Measurements from ENCODE around the gene IL20RA. TPM values are rescaled to one million over a fixed set of nuclear protein-coding genes. Genes with fewer than 3 reads are reported as not detected.

Gene IL20RA
- total and polyA plus RNA-seq, 2 experiments from 2014 or later: 2.6 to 3.5 TPM

DNA sequence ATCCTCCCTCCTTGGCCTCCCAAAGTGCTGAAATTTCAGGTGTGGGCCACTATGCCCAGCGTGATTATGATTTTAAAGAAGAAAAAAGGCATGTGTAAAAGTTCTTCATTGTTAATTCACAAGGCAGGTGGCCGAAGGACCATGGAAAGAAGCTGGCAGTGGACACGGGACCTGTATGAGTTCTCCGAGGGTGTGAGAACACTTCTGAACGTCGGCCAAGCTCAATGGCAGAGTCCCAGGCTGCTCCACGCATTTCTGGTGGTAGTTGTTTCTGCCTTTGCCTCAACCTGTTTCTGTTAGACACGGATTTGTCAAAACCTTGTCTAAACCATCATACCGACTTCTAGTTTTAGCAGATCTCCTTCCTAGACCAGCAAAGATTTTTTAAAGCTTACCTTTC is 36.6 kb downstream of the IL20RA start:
- peaks cover 4% of the 10 kb centered on the region; the same call in 1 of the 2 replicates for H3K4me1 ChIP-seq (ENCODE audit: insufficient read depth)
- DNase-seq (ENCODE audit: low spot score): no peak
- peaks cover 4% of the 10 kb centered on the region for H3K9me2 ChIP-seq (ENCODE audit: insufficient read depth)
- H3K27me3 ChIP-seq (ENCODE audit: insufficient read depth): no peaks in the 10 kb centered on the region
- Mint-ChIP-seq H3K9me3 (no peaks in the 10 kb centered on the region), H3K36me3 (ENCODE audit: low read depth) (no peaks in the 10 kb centered on the region), H3K27ac (no peak overlapping the region), H3K27me3 (ENCODE audit: insufficient read depth, low read depth, poor library complexity) (peaks cover 9% of the 10 kb centered on the region), H3K4me3 (no peak overlapping the region), H3K4me1 (peaks cover 5% of the 10 kb centered on the region; the same call in 2 of the 3 replicates)
- H3K4me3 ChIP-seq: no peak overlapping the region
- 0 out of 2 replicates have a peak overlapping the region, but pooled peaks have one; percentile 47 for H2AFZ ChIP-seq
- no peak overlapping the region for H3K4me2 ChIP-seq
- no peaks in the 10 kb centered on the region for H4K20me1 ChIP-seq (replicated peaks; ENCODE audit: insufficient read depth)
- no peak overlapping the region for H3K27ac ChIP-seq (ENCODE audit: low read depth)
- TF ChIP-seq, protein P1, sequence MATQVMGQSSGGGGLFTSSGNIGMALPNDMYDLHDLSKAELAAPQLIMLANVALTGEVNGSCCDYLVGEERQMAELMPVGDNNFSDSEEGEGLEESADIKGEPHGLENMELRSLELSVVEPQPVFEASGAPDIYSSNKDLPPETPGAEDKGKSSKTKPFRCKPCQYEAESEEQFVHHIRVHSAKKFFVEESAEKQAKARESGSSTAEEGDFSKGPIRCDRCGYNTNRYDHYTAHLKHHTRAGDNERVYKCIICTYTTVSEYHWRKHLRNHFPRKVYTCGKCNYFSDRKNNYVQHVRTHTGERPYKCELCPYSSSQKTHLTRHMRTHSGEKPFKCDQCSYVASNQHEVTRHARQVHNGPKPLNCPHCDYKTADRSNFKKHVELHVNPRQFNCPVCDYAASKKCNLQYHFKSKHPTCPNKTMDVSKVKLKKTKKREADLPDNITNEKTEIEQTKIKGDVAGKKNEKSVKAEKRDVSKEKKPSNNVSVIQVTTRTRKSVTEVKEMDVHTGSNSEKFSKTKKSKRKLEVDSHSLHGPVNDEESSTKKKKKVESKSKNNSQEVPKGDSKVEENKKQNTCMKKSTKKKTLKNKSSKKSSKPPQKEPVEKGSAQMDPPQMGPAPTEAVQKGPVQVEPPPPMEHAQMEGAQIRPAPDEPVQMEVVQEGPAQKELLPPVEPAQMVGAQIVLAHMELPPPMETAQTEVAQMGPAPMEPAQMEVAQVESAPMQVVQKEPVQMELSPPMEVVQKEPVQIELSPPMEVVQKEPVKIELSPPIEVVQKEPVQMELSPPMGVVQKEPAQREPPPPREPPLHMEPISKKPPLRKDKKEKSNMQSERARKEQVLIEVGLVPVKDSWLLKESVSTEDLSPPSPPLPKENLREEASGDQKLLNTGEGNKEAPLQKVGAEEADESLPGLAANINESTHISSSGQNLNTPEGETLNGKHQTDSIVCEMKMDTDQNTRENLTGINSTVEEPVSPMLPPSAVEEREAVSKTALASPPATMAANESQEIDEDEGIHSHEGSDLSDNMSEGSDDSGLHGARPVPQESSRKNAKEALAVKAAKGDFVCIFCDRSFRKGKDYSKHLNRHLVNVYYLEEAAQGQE (IDR thresholded peaks at IDR 0.05; ENCODE audit: unreplicated experiment): no peak
- TF ChIP-seq STAT1 (IDR thresholded peaks at IDR 0.05; ENCODE audit: unreplicated experiment) (no peak), ZNF114 (CRISPR knock-in tag; IDR thresholded peaks at IDR 0.05) (no peak), ZNF331 (CRISPR knock-in tag; IDR thresholded peaks at IDR 0.05; ENCODE audit: low read depth) (no peak), POLR2AphosphoS5 (IDR thresholded peaks at IDR 0.05; ENCODE audit: low read depth) (no peak), NANOG (IDR thresholded peaks at IDR 0.05; ENCODE audit: borderline replicate concordance) (no peak), EZH2 (IDR thresholded peaks at IDR 0.05; ENCODE audit: low read depth, unreplicated experiment) (no peak), EZH2phosphoT487 (IDR thresholded peaks at IDR 0.05; ENCODE audit: unreplicated experiment) (no peak), JUNB (IDR thresholded peaks at IDR 0.05; ENCODE audit: unreplicated experiment) (no peak), CREB1 (CRISPR knock-in tag; IDR thresholded peaks at IDR 0.05; ENCODE audit: low read depth) (no peak)
- TF ChIP-seq, protein P2, sequence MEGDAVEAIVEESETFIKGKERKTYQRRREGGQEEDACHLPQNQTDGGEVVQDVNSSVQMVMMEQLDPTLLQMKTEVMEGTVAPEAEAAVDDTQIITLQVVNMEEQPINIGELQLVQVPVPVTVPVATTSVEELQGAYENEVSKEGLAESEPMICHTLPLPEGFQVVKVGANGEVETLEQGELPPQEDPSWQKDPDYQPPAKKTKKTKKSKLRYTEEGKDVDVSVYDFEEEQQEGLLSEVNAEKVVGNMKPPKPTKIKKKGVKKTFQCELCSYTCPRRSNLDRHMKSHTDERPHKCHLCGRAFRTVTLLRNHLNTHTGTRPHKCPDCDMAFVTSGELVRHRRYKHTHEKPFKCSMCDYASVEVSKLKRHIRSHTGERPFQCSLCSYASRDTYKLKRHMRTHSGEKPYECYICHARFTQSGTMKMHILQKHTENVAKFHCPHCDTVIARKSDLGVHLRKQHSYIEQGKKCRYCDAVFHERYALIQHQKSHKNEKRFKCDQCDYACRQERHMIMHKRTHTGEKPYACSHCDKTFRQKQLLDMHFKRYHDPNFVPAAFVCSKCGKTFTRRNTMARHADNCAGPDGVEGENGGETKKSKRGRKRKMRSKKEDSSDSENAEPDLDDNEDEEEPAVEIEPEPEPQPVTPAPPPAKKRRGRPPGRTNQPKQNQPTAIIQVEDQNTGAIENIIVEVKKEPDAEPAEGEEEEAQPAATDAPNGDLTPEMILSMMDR (conservative IDR thresholded peaks at IDR 0.05; ENCODE audit: low read depth in 2 of 2): no peak
- TF ChIP-seq, protein P3, sequence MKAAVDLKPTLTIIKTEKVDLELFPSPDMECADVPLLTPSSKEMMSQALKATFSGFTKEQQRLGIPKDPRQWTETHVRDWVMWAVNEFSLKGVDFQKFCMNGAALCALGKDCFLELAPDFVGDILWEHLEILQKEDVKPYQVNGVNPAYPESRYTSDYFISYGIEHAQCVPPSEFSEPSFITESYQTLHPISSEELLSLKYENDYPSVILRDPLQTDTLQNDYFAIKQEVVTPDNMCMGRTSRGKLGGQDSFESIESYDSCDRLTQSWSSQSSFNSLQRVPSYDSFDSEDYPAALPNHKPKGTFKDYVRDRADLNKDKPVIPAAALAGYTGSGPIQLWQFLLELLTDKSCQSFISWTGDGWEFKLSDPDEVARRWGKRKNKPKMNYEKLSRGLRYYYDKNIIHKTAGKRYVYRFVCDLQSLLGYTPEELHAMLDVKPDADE (IDR thresholded peaks at IDR 0.05): no peak
- TF ChIP-seq, protein P4, sequence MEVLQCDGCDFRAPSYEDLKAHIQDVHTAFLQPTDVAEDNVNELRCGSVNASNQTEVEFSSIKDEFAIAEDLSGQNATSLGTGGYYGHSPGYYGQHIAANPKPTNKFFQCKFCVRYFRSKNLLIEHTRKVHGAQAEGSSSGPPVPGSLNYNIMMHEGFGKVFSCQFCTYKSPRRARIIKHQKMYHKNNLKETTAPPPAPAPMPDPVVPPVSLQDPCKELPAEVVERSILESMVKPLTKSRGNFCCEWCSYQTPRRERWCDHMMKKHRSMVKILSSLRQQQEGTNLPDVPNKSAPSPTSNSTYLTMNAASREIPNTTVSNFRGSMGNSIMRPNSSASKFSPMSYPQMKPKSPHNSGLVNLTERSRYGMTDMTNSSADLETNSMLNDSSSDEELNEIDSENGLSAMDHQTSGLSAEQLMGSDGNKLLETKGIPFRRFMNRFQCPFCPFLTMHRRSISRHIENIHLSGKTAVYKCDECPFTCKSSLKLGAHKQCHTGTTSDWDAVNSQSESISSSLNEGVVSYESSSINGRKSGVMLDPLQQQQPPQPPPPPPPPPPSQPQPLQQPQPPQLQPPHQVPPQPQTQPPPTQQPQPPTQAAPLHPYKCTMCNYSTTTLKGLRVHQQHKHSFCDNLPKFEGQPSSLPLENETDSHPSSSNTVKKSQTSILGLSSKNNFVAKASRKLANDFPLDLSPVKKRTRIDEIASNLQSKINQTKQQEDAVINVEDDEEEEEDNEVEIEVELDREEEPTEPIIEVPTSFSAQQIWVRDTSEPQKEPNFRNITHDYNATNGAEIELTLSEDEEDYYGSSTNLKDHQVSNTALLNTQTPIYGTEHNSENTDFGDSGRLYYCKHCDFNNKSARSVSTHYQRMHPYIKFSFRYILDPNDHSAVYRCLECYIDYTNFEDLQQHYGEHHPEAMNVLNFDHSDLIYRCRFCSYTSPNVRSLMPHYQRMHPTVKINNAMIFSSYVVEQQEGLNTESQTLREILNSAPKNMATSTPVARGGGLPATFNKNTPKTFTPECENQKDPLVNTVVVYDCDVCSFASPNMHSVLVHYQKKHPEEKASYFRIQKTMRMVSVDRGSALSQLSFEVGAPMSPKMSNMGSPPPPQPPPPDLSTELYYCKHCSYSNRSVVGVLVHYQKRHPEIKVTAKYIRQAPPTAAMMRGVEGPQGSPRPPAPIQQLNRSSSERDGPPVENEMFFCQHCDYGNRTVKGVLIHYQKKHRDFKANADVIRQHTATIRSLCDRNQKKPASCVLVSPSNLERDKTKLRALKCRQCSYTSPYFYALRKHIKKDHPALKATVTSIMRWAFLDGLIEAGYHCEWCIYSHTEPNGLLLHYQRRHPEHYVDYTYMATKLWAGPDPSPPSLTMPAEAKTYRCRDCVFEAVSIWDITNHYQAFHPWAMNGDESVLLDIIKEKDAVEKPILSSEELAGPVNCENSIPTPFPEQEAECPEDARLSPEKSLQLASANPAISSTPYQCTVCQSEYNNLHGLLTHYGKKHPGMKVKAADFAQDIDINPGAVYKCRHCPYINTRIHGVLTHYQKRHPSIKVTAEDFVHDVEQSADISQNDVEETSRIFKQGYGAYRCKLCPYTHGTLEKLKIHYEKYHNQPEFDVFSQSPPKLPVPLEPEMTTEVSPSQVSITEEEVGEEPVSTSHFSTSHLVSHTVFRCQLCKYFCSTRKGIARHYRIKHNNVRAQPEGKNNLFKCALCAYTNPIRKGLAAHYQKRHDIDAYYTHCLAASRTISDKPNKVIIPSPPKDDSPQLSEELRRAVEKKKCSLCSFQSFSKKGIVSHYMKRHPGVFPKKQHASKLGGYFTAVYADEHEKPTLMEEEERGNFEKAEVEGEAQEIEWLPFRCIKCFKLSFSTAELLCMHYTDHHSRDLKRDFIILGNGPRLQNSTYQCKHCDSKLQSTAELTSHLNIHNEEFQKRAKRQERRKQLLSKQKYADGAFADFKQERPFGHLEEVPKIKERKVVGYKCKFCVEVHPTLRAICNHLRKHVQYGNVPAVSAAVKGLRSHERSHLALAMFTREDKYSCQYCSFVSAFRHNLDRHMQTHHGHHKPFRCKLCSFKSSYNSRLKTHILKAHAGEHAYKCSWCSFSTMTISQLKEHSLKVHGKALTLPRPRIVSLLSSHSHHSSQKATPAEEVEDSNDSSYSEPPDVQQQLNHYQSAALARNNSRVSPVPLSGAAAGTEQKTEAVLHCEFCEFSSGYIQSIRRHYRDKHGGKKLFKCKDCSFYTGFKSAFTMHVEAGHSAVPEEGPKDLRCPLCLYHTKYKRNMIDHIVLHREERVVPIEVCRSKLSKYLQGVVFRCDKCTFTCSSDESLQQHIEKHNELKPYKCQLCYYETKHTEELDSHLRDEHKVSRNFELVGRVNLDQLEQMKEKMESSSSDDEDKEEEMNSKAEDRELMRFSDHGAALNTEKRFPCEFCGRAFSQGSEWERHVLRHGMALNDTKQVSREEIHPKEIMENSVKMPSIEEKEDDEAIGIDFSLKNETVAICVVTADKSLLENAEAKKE (CRISPR knock-in tag; IDR thresholded peaks at IDR 0.05): no peak
- H3K36me3 ChIP-seq (ENCODE audit: insufficient read depth): no peaks in the 10 kb centered on the region
- ATAC-seq: no peak
- H3F3A ChIP-seq (replicated peaks; ENCODE audit: low read depth): no peaks in the 10 kb centered on the region
- no peaks in the 10 kb centered on the region for H3K79me2 ChIP-seq (replicated peaks; ENCODE audit: insufficient read depth)
